Measurements from ENCODE around the gene FER1L5. TPM values are rescaled to one million over a fixed set of nuclear protein-coding genes. Genes with fewer than 3 reads are reported as not detected.

FER1L5 gene
- total and polyA plus RNA-seq, 2 of the 8 experiments (the other 6 are each of a cell fraction or from before 2014, with no cell fraction given) = 0.23 to 0.88 TPM

GRCh38 chr2:96596596-96596995 lies 46.0 kb upstream of the FER1L5 start:
- Histone ChIP-seq H3K79me2 (ENCODE audit: control insufficient read depth in 1 of 2, insufficient read depth in 2 of 2, low read length in 2 of 2) (no peaks in the 10 kb centered on the region), H3K18ac (ENCODE audit: extremely low read depth, low read length) (no peak overlapping the region), H2BK15ac (ENCODE audit: low read length) (no peak overlapping the region), H3K9me3 (ENCODE audit: insufficient read depth in 2 of 2, low read depth in 1 of 2, low read length in 1 of 2) (no peaks in the 10 kb centered on the region), H2BK20ac (ENCODE audit: low read length) (no peak overlapping the region), H3K4me2 (ENCODE audit: insufficient read depth in 1 of 2, low read depth in 2 of 2, low read length in 2 of 2) (no peak overlapping the region), H3K36me3 (ENCODE audit: control insufficient read depth in 2 of 4, insufficient read depth in 4 of 4, low read length in 3 of 4) (peaks cover 5 to 69% (median 39%) of the 10 kb centered on the region in 4 experiments), H4K8ac (ENCODE audit: extremely low read depth, insufficient read depth, low read length) (no peak overlapping the region), H3K9ac (replicated peaks in 1 of 4; ENCODE audit: extremely low read depth in 1 of 4, low read depth in 3 of 4, low read length in 3 of 4) (no peak overlapping the region), H4K5ac (ENCODE audit: insufficient read length, low read depth, low read length) (no peak overlapping the region), H4K91ac (replicated peaks; ENCODE audit: insufficient read length, low read length) (no peak overlapping the region), H2AFZ (ENCODE audit: low read length) (no peak overlapping the region), H3K23ac (ENCODE audit: insufficient read length) (no peak overlapping the region), H3K27me3 (replicated peaks in 1 of 4; ENCODE audit: control insufficient read depth in 3 of 4, extremely low read depth in 1 of 4, insufficient read depth in 3 of 4, low read length in 3 of 4) (no peaks in the 10 kb centered on the region), H2BK5ac (ENCODE audit: low read depth, low read length) (no peak overlapping the region), H3K56ac (replicated peaks; ENCODE audit: insufficient read length, low read depth, low read length) (no peak overlapping the region), H3K4me1 (replicated peaks in 1 of 4; ENCODE audit: control insufficient read depth in 3 of 4, insufficient read depth in 4 of 4, low read length in 3 of 4) (no peaks in the 10 kb centered on the region), H4K20me1 (replicated peaks in 1 of 2; ENCODE audit: control insufficient read depth in 1 of 2, insufficient read depth in 2 of 2, low read length in 2 of 2) (peaks cover 0 to 2% of the 10 kb centered on the region in 2 experiments), H3K79me1 (ENCODE audit: low read depth, low read length) (no peaks in the 10 kb centered on the region), H3K4me3 (ENCODE audit: extremely low read depth in 1 of 4, insufficient read depth in 2 of 4, low read depth in 3 of 4, low read length in 4 of 4) (no peak overlapping the region), H2BK120ac (replicated peaks; ENCODE audit: low read depth, low read length) (no peak overlapping the region), H2AK5ac (ENCODE audit: low read depth, low read length) (no peak overlapping the region), H2BK12ac (ENCODE audit: low read depth, low read length) (no peak overlapping the region), H3K27ac (ENCODE audit: low read depth, low read length) (no peak overlapping the region), H3K14ac (ENCODE audit: insufficient read length) (no peak overlapping the region), H3K23me2 (ENCODE audit: low read depth, low read length) (no peaks in the 10 kb centered on the region), H3K4ac (replicated peaks; ENCODE audit: insufficient read length, low read depth, low read length) (no peak overlapping the region)
- DNase-seq (ENCODE audit: low read depth in 1 of 2, low spot score in 2 of 2) (no peak), FAIRE-seq (no peak)
- ChIA-PET POLR2A (ENCODE audit: partially characterized antibody) (interaction anchor here (0.9 kb wide), 1 partner anchor 14 kb away, joined by 3 read pairs; no protein-coding TSS in a partner anchor), CTCF (ENCODE audit: partially characterized antibody) (no interaction called here)
- no peak for TF ChIP-seq TAF7 (optimal IDR thresholded peaks at IDR 0.05; ENCODE audit: borderline replicate concordance, low read depth, low read length)
- TF ChIP-seq SP4 (IDR thresholded peaks at IDR 0.05; ENCODE audit: low read length) = no peak
- TF ChIP-seq SP2 (IDR thresholded peaks at IDR 0.05; ENCODE audit: low read length) = no peak
- no peak for TF ChIP-seq EZH2 (IDR thresholded peaks at IDR 0.05; ENCODE audit: low read depth, low read length, severe bottlenecking)
- TF ChIP-seq SAP30 (IDR thresholded peaks at IDR 0.05; ENCODE audit: insufficient read depth, insufficient replicate concordance, low read length) = no peak
- TF ChIP-seq ASH2L (IDR thresholded peaks at IDR 0.05; ENCODE audit: low read length) = no peak
- TF ChIP-seq KDM1A (IDR thresholded peaks at IDR 0.05; ENCODE audit: borderline replicate concordance, low read length) = no peak
- TF ChIP-seq POLR2A (IDR thresholded peaks at IDR 0.05; ENCODE audit: control extremely low read depth in 1 of 2, low read depth in 2 of 2, low read length in 2 of 2) = no peak
- TF ChIP-seq, protein P1, sequence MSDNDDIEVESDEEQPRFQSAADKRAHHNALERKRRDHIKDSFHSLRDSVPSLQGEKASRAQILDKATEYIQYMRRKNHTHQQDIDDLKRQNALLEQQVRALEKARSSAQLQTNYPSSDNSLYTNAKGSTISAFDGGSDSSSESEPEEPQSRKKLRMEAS (IDR thresholded peaks at IDR 0.05) = no peak
- no peak for TF ChIP-seq FOSL1 (IDR thresholded peaks at IDR 0.05; ENCODE audit: insufficient read depth, low read depth, low read length)
- TF ChIP-seq RXRA (IDR thresholded peaks at IDR 0.05; ENCODE audit: insufficient read depth, low read depth, low read length) = no peak
- no peak for TF ChIP-seq YY1 (IDR thresholded peaks at IDR 0.05; ENCODE audit: low read depth, low read length)
